B cell (primary cell): ENCODE measurements around the gene RPSA.

Source experiments
- EZH2 ChIP-seq: IDR thresholded peaks from 2 replicates; pipeline ENCODE4 v1.6.1; 2012; ENCODE audit warnings: borderline replicate concordance, low read depth, mild to moderate bottlenecking, moderate library complexity, low read length; ENCODE audit not compliant: insufficient read depth, poor library complexity, severe bottlenecking
- TF ChIP-seq, protein P1 (sequence below): fragments of 200-600 bp; IDR thresholded peaks from one replicate; pipeline ENCODE4 v1.8.0; 2022; ENCODE audit warnings: antibody characterized with exemption, mild to moderate bottlenecking

DNA sequence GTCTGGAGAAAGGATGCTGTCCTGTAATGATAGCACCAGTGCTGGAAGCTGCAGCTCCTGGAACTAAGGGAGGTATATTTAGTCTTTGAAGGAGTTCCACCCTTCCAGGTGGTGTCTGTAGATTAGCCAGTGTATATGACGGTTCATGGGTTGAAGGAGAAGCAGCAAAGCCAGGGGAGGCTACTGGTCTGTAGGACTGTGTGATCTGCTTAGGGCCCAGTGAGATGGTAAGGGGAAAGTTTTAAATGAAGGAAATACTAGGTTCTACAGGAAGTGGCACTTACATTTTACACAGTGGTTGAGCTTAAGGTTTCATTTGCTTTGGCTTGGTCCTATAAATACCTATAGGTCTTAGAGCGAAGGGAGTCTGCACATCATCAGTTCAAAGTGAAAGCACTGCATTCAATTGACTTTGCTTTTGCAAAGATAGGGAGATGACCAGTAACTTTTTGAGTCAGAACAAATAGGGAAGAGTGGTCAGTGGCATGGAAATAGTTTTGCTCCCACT, 17.7 kb upstream of the RPSA start:
- TF ChIP-seq, protein P1, sequence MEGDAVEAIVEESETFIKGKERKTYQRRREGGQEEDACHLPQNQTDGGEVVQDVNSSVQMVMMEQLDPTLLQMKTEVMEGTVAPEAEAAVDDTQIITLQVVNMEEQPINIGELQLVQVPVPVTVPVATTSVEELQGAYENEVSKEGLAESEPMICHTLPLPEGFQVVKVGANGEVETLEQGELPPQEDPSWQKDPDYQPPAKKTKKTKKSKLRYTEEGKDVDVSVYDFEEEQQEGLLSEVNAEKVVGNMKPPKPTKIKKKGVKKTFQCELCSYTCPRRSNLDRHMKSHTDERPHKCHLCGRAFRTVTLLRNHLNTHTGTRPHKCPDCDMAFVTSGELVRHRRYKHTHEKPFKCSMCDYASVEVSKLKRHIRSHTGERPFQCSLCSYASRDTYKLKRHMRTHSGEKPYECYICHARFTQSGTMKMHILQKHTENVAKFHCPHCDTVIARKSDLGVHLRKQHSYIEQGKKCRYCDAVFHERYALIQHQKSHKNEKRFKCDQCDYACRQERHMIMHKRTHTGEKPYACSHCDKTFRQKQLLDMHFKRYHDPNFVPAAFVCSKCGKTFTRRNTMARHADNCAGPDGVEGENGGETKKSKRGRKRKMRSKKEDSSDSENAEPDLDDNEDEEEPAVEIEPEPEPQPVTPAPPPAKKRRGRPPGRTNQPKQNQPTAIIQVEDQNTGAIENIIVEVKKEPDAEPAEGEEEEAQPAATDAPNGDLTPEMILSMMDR, result no peak
- TF ChIP-seq EZH2, result no peak
